Ectodermal cell (in vitro differentiated cells): ENCODE measurements around the gene MYH6.

Experiments used
- H3K27ac ChIP-seq: 2 replicates; pipeline ENCODE4 v1.7.0; 2013; ENCODE audit warnings: mild to moderate bottlenecking, low read depth, low read length; ENCODE audit not compliant: insufficient read depth, poor library complexity, severe bottlenecking
- H3K27me3 ChIP-seq: 2 replicates; pipeline ENCODE4 v1.7.0; 2013; ENCODE audit warnings: mild to moderate bottlenecking, low read length; ENCODE audit not compliant: insufficient read depth, control insufficient read depth, poor library complexity, severe bottlenecking
- H3K36me3 ChIP-seq: one replicate; pipeline ENCODE4 v1.7.0; 2013; ENCODE audit warnings: low read length; ENCODE audit not compliant: control insufficient read depth, insufficient read depth
- H3K4me1 ChIP-seq: one replicate; pipeline ENCODE4 v1.7.0; 2013; ENCODE audit warnings: low read length; ENCODE audit not compliant: control insufficient read depth, insufficient read depth
- H3K4me3 ChIP-seq: 2 replicates; pipeline ENCODE4 v1.7.0; 2013; ENCODE audit warnings: low read depth, low read length, control low read depth; ENCODE audit not compliant: insufficient read depth
- H3K9me3 ChIP-seq: 2 replicates; pipeline ENCODE4 v1.7.0; 2013; ENCODE audit warnings: mild to moderate bottlenecking, low read length, moderate library complexity; ENCODE audit not compliant: control insufficient read depth
- WGBS, 2 experiments: methylation state at CpG; one replicate each; pipeline ENCODE4 v1.1.7; 2013; ENCODE audit warnings: missing lambda C conversion rate in 2 of 2; 5-methylcytosine and 5-hydroxymethylcytosine counted together

MYH6 gene

GRCh38 chr14:23435543-23436326 lies 27.7 kb upstream of the MYH6 start, which contains the start of gene MYH7:
Gene MYH7, minus strand, starts transcription at chr14:23435660. Its CDS starts 1,928 bp downstream, at chr14:23433732.
- WGBS, 2 experiments: 70 to 72% methylated on average over 10 of the region's 10 CpGs
- H3K36me3 ChIP-seq: no peaks in the 10 kb centered on the region
- peak within 1 kb of the TSS; percentile 41 for H3K27ac ChIP-seq
- peaks cover 51% of the 10 kb centered on the region for H3K4me1 ChIP-seq
- no peak within 1 kb of the TSS for H3K4me3 ChIP-seq
- no peaks in the 10 kb centered on the region for H3K27me3 ChIP-seq
- no peaks in the 10 kb centered on the region for H3K9me3 ChIP-seq

- Histone ChIP-seq H3K27ac (no peak overlapping the region), H3K9me3 (no peaks in the 10 kb centered on the region), H3K36me3 (no peaks in the 10 kb centered on the region), H3K4me1 (peaks cover 56% of the 10 kb centered on the region), H3K4me3 (no peak overlapping the region), H3K27me3 (no peaks in the 10 kb centered on the region)
- WGBS, 2 experiments: 94% methylated on average over 8 of the region's 8 CpGs
Measured at GRCh38 chr14:23434488-23435222, 26.6 kb upstream of the MYH6 start.

- H3K9me3 ChIP-seq: no peaks in the 10 kb centered on the region
- H3K36me3 ChIP-seq: no peaks in the 10 kb centered on the region
- H3K4me3 ChIP-seq: no peak overlapping the region
- H3K4me1 ChIP-seq: peaks cover 49% of the 10 kb centered on the region
- 84 to 85% methylated on average over 10 of the region's 10 CpGs for WGBS, 2 experiments
- no peaks in the 10 kb centered on the region for H3K27me3 ChIP-seq
- H3K27ac ChIP-seq: no peak overlapping the region
Measured at GRCh38 chr14:23433457-23433856, 25.4 kb upstream of the MYH6 start.

GRCh38 chr14:23432946-23433345 lies 24.9 kb upstream of the MYH6 start:
- WGBS, 2 experiments: 93 to 96% methylated on average over 10 of the region's 10 CpGs
- Histone ChIP-seq H3K9me3 (no peaks in the 10 kb centered on the region), H3K4me3 (no peak overlapping the region), H3K27ac (no peak overlapping the region), H3K36me3 (no peaks in the 10 kb centered on the region), H3K27me3 (no peaks in the 10 kb centered on the region), H3K4me1 (peaks cover 44% of the 10 kb centered on the region)

GRCh38 chr14:23432102-23432925 lies 24.2 kb upstream of the MYH6 start:
- H3K27me3 ChIP-seq: no peaks in the 10 kb centered on the region

GRCh38 chr14:23431486-23431885 lies 23.4 kb upstream of the MYH6 start:
- 97 to 98% methylated on average over 10 of the region's 10 CpGs for WGBS, 2 experiments
- Histone ChIP-seq H3K36me3 (no peaks in the 10 kb centered on the region), H3K4me3 (no peak overlapping the region), H3K9me3 (no peaks in the 10 kb centered on the region), H3K4me1 (peaks cover 29% of the 10 kb centered on the region), H3K27me3 (no peaks in the 10 kb centered on the region), H3K27ac (no peak overlapping the region)

More at GRCh38 chr14:23432102-23432925, 24.2 kb upstream of the MYH6 start:
- Histone ChIP-seq H3K9me3 (no peaks in the 10 kb centered on the region), H3K27ac (no peak overlapping the region), H3K4me3 (no peak overlapping the region), H3K36me3 (no peaks in the 10 kb centered on the region), H3K4me1 (peaks cover 37% of the 10 kb centered on the region)
- WGBS, 2 experiments: 90 to 91% methylated on average over 17 of the region's 17 CpGs

GRCh38 chr14:23430723-23431085 lies 22.6 kb upstream of the MYH6 start:
- no peak overlapping the region for H3K4me3 ChIP-seq
- 48 to 50% methylated on average over 2 of the region's 2 CpGs for WGBS, 2 experiments
- H3K27ac ChIP-seq: no peak overlapping the region
- H3K27me3 ChIP-seq: no peaks in the 10 kb centered on the region
- no peaks in the 10 kb centered on the region for H3K36me3 ChIP-seq
- H3K9me3 ChIP-seq: no peaks in the 10 kb centered on the region
- H3K4me1 ChIP-seq: peaks cover 21% of the 10 kb centered on the region

GRCh38 chr14:23430016-23430722 lies 22.1 kb upstream of the MYH6 start:
- WGBS, 2 experiments: 87% methylated on average over 10 of the region's 10 CpGs
- Histone ChIP-seq H3K27ac (no peak overlapping the region), H3K36me3 (no peaks in the 10 kb centered on the region), H3K4me1 (peaks cover 16% of the 10 kb centered on the region), H3K27me3 (no peaks in the 10 kb centered on the region), H3K9me3 (no peaks in the 10 kb centered on the region), H3K4me3 (no peak overlapping the region)

- 87 to 94% methylated on average over 13 of the region's 13 CpGs for whole genome bisulfite sequencing, 2 experiments
- Histone ChIP-seq H3K27me3 (no peaks in the 10 kb centered on the region), H3K36me3 (no peaks in the 10 kb centered on the region), H3K4me3 (no peak overlapping the region), H3K27ac (no peak overlapping the region), H3K9me3 (no peaks in the 10 kb centered on the region), H3K4me1 (peaks cover 12% of the 10 kb centered on the region)
Measured at GRCh38 chr14:23428686-23429495, 20.8 kb upstream of the MYH6 start.
